Right cardiac atrium (tissue), 5 donors: ENCODE data around the gene STK38. TPM values are rescaled to one million over a fixed set of nuclear protein-coding genes. Genes with fewer than 3 reads are reported as not detected.
"Not testable (repeated sequence)": the region's sequence is repeated elsewhere in the genome, so short reads cannot be mapped to it uniquely, and the experiment has no call there.

Source experiments
- ATAC-seq, 2 donors: fragments of 200-7000 bp; cut with Tn5 transposase; one replicate each; pipeline versions ENCODE4 v1.8.0 to v1.9.1; 2020; ENCODE audit warnings: moderate library complexity in 2 of 2, mild to moderate bottlenecking in 1 of 2
- DNase-seq, 3 donors: peaks; one replicate each; pipeline ENCODE4 v3.0.0-alpha.2; 2020
- H3K27ac ChIP-seq: one replicate; pipeline ENCODE4 v1.5.1; 2013; ENCODE audit warnings: mild to moderate bottlenecking, low read length, control low read depth, moderate library complexity
- H3K27me3 ChIP-seq: one replicate; pipeline ENCODE4 v1.6.1; 2013; ENCODE audit not compliant: control insufficient read depth, insufficient read depth
- H3K4me1 ChIP-seq: one replicate; pipeline ENCODE4 v1.6.1; 2013; ENCODE audit warnings: low read length; ENCODE audit not compliant: control insufficient read depth, insufficient read depth
- H3K4me3 ChIP-seq: one replicate; pipeline ENCODE4 v1.5.1; 2013; ENCODE audit warnings: low read length, control low read depth
- H3K9me3 ChIP-seq: one replicate; pipeline ENCODE4 v1.6.1; 2013; ENCODE audit warnings: low read length; ENCODE audit not compliant: control insufficient read depth
- WGBS: extraction: QIAGEN DNeasy Blood & Tissue Kit; methylation state at CpG from one replicate; pipeline ENCODE4 v1.1.7; 2013; 5-methylcytosine and 5-hydroxymethylcytosine counted together
- intact Hi-C, 4 donors: fragments of 100-400 bp; cut with DNase I; formaldehyde crosslinking; loops; one replicate each; pipeline versions ENCODE4 v1.11.0 to v1.14.0; 2022 to 2023
- polyA plus RNA-seq: library from polyadenylated mRNA; stranded (reverse); fragments of 200-250 nt; gene quantifications from one replicate; pipeline ENCODE4 v1.2.3, GENCODE V29; 2013
- total RNA-seq, 4 donors: library from RNA; stranded (reverse); fragmentation: NEBNext Ultra II Directional; extraction: Animal tissue kit (Norgen Biotek cat#: 25700); gene quantifications; one replicate each; pipeline ENCODE4 v1.2.1, GENCODE V29; 2021
- donor health status: healthy with polysubstance abuse.
- donor health status: DM: no; HTN: yes; CAD: no.
- donor health status: DM: no; HTN: no; CAD: no.
- donor health status: DM: no; HTN: yes; CAD: no; lungs with severe emphysema.
- donor health status: DM: yes; HTN: yes; CAD: no.

Gene STK38
- total and polyA plus RNA-seq, 5 donors = 12.2 to 23.7 (median 22.3) TPM

GRCh38 chr6:36484736-36485135 is 62.5 kb downstream of the STK38 start:
- H3K27ac ChIP-seq = no peak overlapping the region
- intact Hi-C loops = no loop called here
- H3K27me3 ChIP-seq = no peaks in the 10 kb centered on the region
- no peak for DNase-seq
- ATAC-seq = no peak
- no peaks in the 10 kb centered on the region for H3K9me3 ChIP-seq
- H3K4me1 ChIP-seq = no peaks in the 10 kb centered on the region
- WGBS = 85% methylated on average over 5 of the region's 5 CpGs
- no peak overlapping the region for H3K4me3 ChIP-seq

DNA sequence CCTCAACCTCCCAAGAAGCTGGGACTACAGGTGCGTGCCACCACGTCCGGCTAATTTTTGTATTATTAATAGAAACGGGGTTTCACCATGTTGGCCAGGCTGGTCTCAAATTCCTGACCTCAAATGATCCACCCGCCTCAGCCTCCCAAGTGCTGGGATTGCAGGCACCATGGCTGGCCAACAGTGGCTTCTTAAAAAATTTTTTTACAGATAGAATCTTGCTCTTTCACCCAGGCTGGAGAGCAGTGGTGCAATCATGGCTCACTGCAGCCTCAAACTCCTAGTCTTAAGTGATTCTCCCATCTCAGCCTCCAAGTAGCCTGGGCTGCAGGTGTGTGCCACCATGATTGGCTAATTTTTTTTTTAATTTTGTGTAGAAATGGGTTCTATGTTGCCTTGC is 64.0 kb downstream of the STK38 start:
- H3K4me1 ChIP-seq, H3K27me3 ChIP-seq, H3K9me3 ChIP-seq, DNase-seq, H3K4me3 ChIP-seq, intact Hi-C loops, H3K27ac ChIP-seq, ATAC-seq: not testable (repeated sequence)
- WGBS = 96% methylated on average over 5 of the region's 5 CpGs

DNA sequence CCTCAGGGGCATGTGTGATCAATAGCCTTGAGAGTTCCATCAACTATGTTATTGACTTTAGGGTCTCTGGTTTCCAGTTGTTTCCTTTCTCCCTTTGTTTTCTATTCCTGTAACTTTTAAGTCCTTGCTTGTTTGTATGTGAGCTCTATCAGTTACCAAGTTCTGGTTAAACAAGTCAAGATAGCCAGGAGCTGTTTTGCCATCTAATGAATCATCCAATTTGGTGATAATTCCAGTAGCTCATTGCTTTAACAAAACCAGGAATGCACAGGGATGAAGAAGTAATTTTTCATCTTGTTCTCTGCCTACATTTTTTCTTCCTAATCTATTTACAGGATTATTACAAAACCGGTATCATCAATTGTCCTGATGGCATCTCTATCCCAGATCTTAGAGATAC is 68.0 kb downstream of the STK38 start:
- H3K27ac ChIP-seq = no peak overlapping the region
- no peaks in the 10 kb centered on the region for H3K9me3 ChIP-seq
- ATAC-seq (no peak), DNase-seq (no peak)
- H3K27me3 ChIP-seq = no peaks in the 10 kb centered on the region
- H3K4me1 ChIP-seq = peaks cover 3% of the 10 kb centered on the region
- intact Hi-C loops = no loop called here
- WGBS = 89% methylated on average over 1 of the region's 1 CpG
- H3K4me3 ChIP-seq = no peak overlapping the region

DNA sequence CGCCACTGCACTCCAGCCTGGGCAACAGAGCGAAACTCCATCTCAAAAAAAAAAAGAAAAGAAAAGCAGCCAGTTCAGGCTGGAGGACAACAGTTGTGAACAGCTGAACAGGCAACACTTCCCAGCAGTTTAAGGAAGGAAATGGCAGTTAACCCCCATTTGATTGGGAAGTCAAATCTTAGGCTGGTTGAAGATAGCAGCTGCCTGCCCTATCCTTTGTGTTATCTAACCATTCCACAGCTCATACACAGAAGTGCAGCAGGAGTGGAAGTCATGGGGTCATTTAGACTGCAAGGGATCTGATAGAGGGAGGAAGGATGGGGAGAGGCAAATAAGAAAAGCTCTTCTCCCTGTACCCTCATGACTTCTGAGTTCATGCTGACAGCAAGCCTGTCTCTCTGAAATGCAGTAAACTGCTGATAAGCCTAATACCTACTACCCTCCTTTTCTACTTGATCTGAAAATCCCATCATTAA is 69.2 kb downstream of the STK38 start:
- DNase-seq = no peak
- no peak for ATAC-seq
- 86% methylated on average over 2 of the region's 2 CpGs for WGBS

DNA sequence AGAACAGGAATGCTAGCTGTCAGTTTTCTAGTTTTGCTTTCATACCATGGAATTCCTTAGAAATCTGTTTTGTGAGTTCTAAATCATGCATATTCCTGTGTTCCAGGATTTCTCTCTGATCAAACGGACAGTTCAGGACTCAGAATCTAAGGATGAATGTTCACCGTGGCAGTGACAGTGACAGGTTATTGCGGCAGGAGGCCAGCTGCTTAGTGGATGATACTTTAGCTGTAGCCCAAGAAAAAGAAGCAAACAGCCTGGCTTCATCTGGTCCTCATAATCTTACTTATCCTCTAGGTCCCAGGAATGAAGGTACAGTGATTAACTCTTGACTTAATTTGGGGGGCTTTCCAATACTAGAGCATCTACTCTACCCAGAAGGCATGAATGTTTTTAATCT is 77.3 kb downstream of the STK38 start:
- Histone ChIP-seq H3K4me3 (no peak overlapping the region), H3K9me3 (no peaks in the 10 kb centered on the region), H3K4me1 (no peaks in the 10 kb centered on the region), H3K27ac (no peak overlapping the region), H3K27me3 (no peaks in the 10 kb centered on the region)
- ATAC-seq (no peak), DNase-seq (no peak)
- intact Hi-C loops = no loop called here
- 88% methylated on average over 3 of the region's 3 CpGs for WGBS

More for the DNA sequence above, 69.2 kb downstream of the STK38 start:
- H3K4me3 ChIP-seq = no peak overlapping the region
- H3K9me3 ChIP-seq = no peaks in the 10 kb centered on the region
- H3K27me3 ChIP-seq = no peaks in the 10 kb centered on the region
- peaks cover 3% of the 10 kb centered on the region for H3K4me1 ChIP-seq
- intact Hi-C loops = no loop called here
- no peak overlapping the region for H3K27ac ChIP-seq

GRCh38 chr6:36469148-36469661 is 78.1 kb downstream of the STK38 start:
- Histone ChIP-seq H3K27ac (no peak overlapping the region), H3K9me3 (no peaks in the 10 kb centered on the region), H3K4me3 (no peak overlapping the region), H3K4me1 (no peaks in the 10 kb centered on the region), H3K27me3 (no peaks in the 10 kb centered on the region)
- ATAC-seq (no peak), DNase-seq (no peak)
- intact Hi-C loops = no loop called here
- 80% methylated on average over 6 of the region's 6 CpGs for WGBS

DNA sequence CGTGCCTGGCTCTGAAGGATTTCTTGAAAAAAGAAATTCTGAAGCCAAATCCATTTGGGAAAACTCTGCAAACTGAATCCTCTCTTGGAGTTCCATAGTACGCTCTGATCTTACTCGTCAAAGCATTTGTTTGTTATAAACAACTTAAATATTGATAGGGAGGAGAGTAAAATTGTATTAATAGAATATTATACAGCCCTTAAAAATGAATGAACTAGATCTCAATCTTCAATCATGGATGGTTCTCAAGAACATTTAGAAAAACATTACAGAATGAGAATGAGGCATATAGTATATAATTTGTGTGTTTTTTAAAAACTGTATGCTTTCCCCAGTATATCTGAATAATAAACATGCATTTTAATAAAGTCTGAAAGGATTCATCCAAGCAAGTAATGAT is 79.7 kb downstream of the STK38 start:
- Histone ChIP-seq H3K4me1 (no peaks in the 10 kb centered on the region), H3K4me3 (no peak overlapping the region), H3K9me3 (no peaks in the 10 kb centered on the region), H3K27ac (no peak overlapping the region), H3K27me3 (no peaks in the 10 kb centered on the region)
- intact Hi-C loops = no loop called here
- WGBS = 97% methylated on average over 3 of the region's 3 CpGs
- DNase-seq (no peak), ATAC-seq (no peak)

- DNase-seq (no peak), ATAC-seq (no peak)
- H3K27me3 ChIP-seq = no peaks in the 10 kb centered on the region
- no peak overlapping the region for H3K4me3 ChIP-seq
- WGBS = 80% methylated on average over 1 of the region's 1 CpG
- intact Hi-C loops = no loop called here
- no peak overlapping the region for H3K27ac ChIP-seq
- H3K9me3 ChIP-seq = no peaks in the 10 kb centered on the region
- peaks cover 2% of the 10 kb centered on the region for H3K4me1 ChIP-seq
Observed at GRCh38 chr6:36464233-36464632, 83.0 kb downstream of the STK38 start.

GRCh38 chr6:36463676-36464075 is 83.6 kb downstream of the STK38 start:
- Histone ChIP-seq H3K27ac (no peak overlapping the region), H3K9me3 (no peaks in the 10 kb centered on the region), H3K4me3 (no peak overlapping the region), H3K4me1 (peaks cover 2% of the 10 kb centered on the region), H3K27me3 (no peaks in the 10 kb centered on the region)
- ATAC-seq (no peak), DNase-seq (no peak)
- WGBS = 57% methylated on average over 1 of the region's 1 CpG
- intact Hi-C loops = no loop called here

GRCh38 chr6:36461646-36462045 is 85.6 kb downstream of the STK38 start:
- ATAC-seq (no peak), DNase-seq (no peak)
- intact Hi-C loops = no loop called here
- H3K4me1 ChIP-seq = peaks cover 2% of the 10 kb centered on the region
- no peak overlapping the region for H3K4me3 ChIP-seq
- no peaks in the 10 kb centered on the region for H3K27me3 ChIP-seq
- no peak overlapping the region for H3K27ac ChIP-seq
- WGBS = 34% methylated on average over 3 of the region's 3 CpGs
- no peaks in the 10 kb centered on the region for H3K9me3 ChIP-seq

DNA sequence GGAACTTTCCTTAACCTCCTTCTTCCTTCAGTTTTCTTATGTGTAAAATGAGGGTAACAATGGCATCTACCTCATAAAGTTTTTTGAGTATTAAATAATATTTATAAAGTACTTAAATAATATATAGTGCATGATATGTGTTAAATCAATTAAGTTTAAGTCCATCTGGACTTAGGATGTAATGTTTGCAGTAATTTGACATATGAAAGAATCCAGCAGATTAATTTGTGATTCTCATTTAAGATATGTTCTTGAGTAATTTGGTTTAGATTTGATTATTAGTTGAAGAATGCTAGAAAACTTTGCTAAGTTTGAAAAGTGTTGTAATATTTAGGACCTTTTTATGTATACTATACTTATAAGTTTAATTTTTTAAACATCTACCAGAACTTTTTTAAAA is 86.4 kb downstream of the STK38 start:
- Histone ChIP-seq H3K4me1 (peaks cover 2% of the 10 kb centered on the region), H3K27me3 (no peaks in the 10 kb centered on the region), H3K4me3 (no peak overlapping the region), H3K9me3 (no peaks in the 10 kb centered on the region), H3K27ac (no peak overlapping the region)
- intact Hi-C loops = no loop called here
- no peak for ATAC-seq
- no peak for DNase-seq

GRCh38 chr6:36459501-36459900 is 87.8 kb downstream of the STK38 start:
- no peaks in the 10 kb centered on the region for H3K9me3 ChIP-seq
- H3K4me3 ChIP-seq = no peak overlapping the region
- ATAC-seq (no peak), DNase-seq (no peak)
- H3K27me3 ChIP-seq = no peaks in the 10 kb centered on the region
- intact Hi-C loops = no loop called here
- H3K27ac ChIP-seq = no peak overlapping the region
- H3K4me1 ChIP-seq = peaks cover 2% of the 10 kb centered on the region
